Measurements from ENCODE around the gene MPEG1. TPM values are rescaled to one million over a fixed set of nuclear protein-coding genes. Genes with fewer than 3 reads are reported as not detected.

The MPEG1 gene
- polyA plus RNA-seq, 1 donor (not counting 4 experiments of a cell fraction or from before 2014, with no cell fraction given): not detected

GRCh38 chr11:59179121-59179520 lies 33.6 kb downstream of the MPEG1 start:
- Histone ChIP-seq H3K36me3 (ENCODE audit: control insufficient read depth in 2 of 2, extremely low read depth in 1 of 2, insufficient read depth in 2 of 2, low read length in 2 of 2) (peaks cover 0 to 4% of the 10 kb centered on the region in 2 experiments), H3K4me1 (ENCODE audit: control insufficient read depth, extremely low read depth, insufficient read depth, low read length) (peaks cover 11% of the 10 kb centered on the region), H3K79me2 (ENCODE audit: control insufficient read depth, insufficient read depth, low read length) (no peaks in the 10 kb centered on the region), H4K20me1 (ENCODE audit: control insufficient read depth, extremely low read depth, insufficient read depth, low read length) (no peaks in the 10 kb centered on the region), H3K9me3 (ENCODE audit: control insufficient read depth, low read depth, low read length) (peaks cover 2% of the 10 kb centered on the region), H3K27ac (ENCODE audit: control insufficient read depth, insufficient read depth, low read length) (no peak overlapping the region), H3K4me2 (ENCODE audit: control insufficient read depth, extremely low read depth, insufficient read depth, low read depth, low read length) (no peak overlapping the region), H3K9me1 (ENCODE audit: control insufficient read depth, extremely low read depth, insufficient read depth, low read length) (no peaks in the 10 kb centered on the region), H3K9ac (ENCODE audit: control insufficient read depth, extremely low read depth, insufficient read depth, low read length) (no peak overlapping the region), H3K27me3 (ENCODE audit: control insufficient read depth, extremely low read depth, insufficient read depth, low read length) (no peaks in the 10 kb centered on the region), H3K4me3 (ENCODE audit: control insufficient read depth in 2 of 3, extremely low read depth in 1 of 3, insufficient read depth in 2 of 3, low read depth in 1 of 3, low read length in 3 of 3) (no peak overlapping the region), H2AFZ (ENCODE audit: control insufficient read depth, low read length) (no peak overlapping the region)
- DNase-seq (ENCODE audit: low read depth, low spot score) (no peak), FAIRE-seq (no peak)
- TF ChIP-seq CTCF (optimal IDR thresholded peaks at IDR 0.05 in 1 of 3, IDR thresholded peaks at IDR 0.05 in 1 of 3, conservative IDR thresholded peaks at IDR 0.05 in 1 of 3; ENCODE audit: extremely low read depth in 1 of 3, insufficient read depth in 2 of 3, low read length in 3 of 3): no peak
- TF ChIP-seq EZH2 (IDR thresholded peaks at IDR 0.05; ENCODE audit: low read length): no peak
- dilution Hi-C loops (cut with MboI; ENCODE audit: extremely low pct_ligation_motif_present, low sequenced_read_pairs): no loop called here

GRCh38 chr11:59178402-59178801 lies 34.3 kb downstream of the MPEG1 start:
- no peaks in the 10 kb centered on the region for H3K9me1 ChIP-seq (ENCODE audit: control insufficient read depth, extremely low read depth, insufficient read depth, low read length)
- H3K9me3 ChIP-seq (ENCODE audit: control insufficient read depth, low read depth, low read length): peaks cover 2% of the 10 kb centered on the region
- H3K27me3 ChIP-seq (ENCODE audit: control insufficient read depth, extremely low read depth, insufficient read depth, low read length): no peaks in the 10 kb centered on the region
- H3K4me1 ChIP-seq (ENCODE audit: control insufficient read depth, extremely low read depth, insufficient read depth, low read length): peaks cover 17% of the 10 kb centered on the region
- dilution Hi-C loops (cut with MboI; ENCODE audit: extremely low pct_ligation_motif_present, low sequenced_read_pairs): no loop called here
- no peak overlapping the region for H3K9ac ChIP-seq (ENCODE audit: control insufficient read depth, extremely low read depth, insufficient read depth, low read length)
- DNase-seq (ENCODE audit: low read depth, low spot score): no peak
- no peak for FAIRE-seq
- H3K36me3 ChIP-seq (ENCODE audit: control insufficient read depth in 2 of 2, extremely low read depth in 1 of 2, insufficient read depth in 2 of 2, low read length in 2 of 2): peaks cover 0 to 2% of the 10 kb centered on the region in 2 experiments
- H3K79me2 ChIP-seq (ENCODE audit: control insufficient read depth, insufficient read depth, low read length): no peaks in the 10 kb centered on the region
- no peak overlapping the region for H3K27ac ChIP-seq (ENCODE audit: control insufficient read depth, insufficient read depth, low read length)
- H4K20me1 ChIP-seq (ENCODE audit: control insufficient read depth, extremely low read depth, insufficient read depth, low read length): no peaks in the 10 kb centered on the region
- no peak for TF ChIP-seq EZH2 (IDR thresholded peaks at IDR 0.05; ENCODE audit: low read length)
- no peak for TF ChIP-seq CTCF (optimal IDR thresholded peaks at IDR 0.05 in 1 of 3, IDR thresholded peaks at IDR 0.05 in 1 of 3, conservative IDR thresholded peaks at IDR 0.05 in 1 of 3; ENCODE audit: extremely low read depth in 1 of 3, insufficient read depth in 2 of 3, low read length in 3 of 3)
- no peak overlapping the region for H2AFZ ChIP-seq (ENCODE audit: control insufficient read depth, low read length)
- no peak overlapping the region for H3K4me3 ChIP-seq (ENCODE audit: control insufficient read depth in 2 of 3, extremely low read depth in 1 of 3, insufficient read depth in 2 of 3, low read depth in 1 of 3, low read length in 3 of 3)
- no peak overlapping the region for H3K4me2 ChIP-seq (ENCODE audit: control insufficient read depth, extremely low read depth, insufficient read depth, low read depth, low read length)
